MCF 10A (cell line): ENCODE data around the gene HSD3B2. TPM values are rescaled to one million over a fixed set of nuclear protein-coding genes. Genes with fewer than 3 reads are reported as not detected.

Experiments used
- BruUV-seq: library from RNA; stranded (reverse); fragments of 400-500 nt; replicated peaks from 2 replicates; lab custom pipeline; 2021; lab: Mats Ljungman, UMichigan
- CTCF ChIA-PET: fragments of 300-600 bp; sonication (Branson Sonifier 250); formaldehyde crosslinking; extraction: SDS; loops from one replicate; lab custom pipeline; 2021; ENCODE audit warnings: antibody characterized with exemption, inconsistent platforms; lab: Yijun Ruan, JAX
- POLR2A ChIA-PET: fragments of 300-600, 350-650 bp; sonication (Branson Sonifier 250); formaldehyde crosslinking; extraction: SDS; loops from one replicate; lab custom pipeline; 2020; ENCODE audit warnings: antibody characterized with exemption, inconsistent platforms; lab: Yijun Ruan, JAX
- DNase-seq: peaks from one replicate; pipeline ENCODE4 v3.0.0-alpha.2; 2018; ENCODE audit not compliant: unreplicated experiment
- H3K27ac Mint-ChIP-seq: one replicate; pipeline ENCODE4 v1.8.0; 2022; ENCODE audit warnings: mild to moderate bottlenecking, low read depth, mixed read lengths; ENCODE audit not compliant: unreplicated experiment
- H3K27me3 Mint-ChIP-seq: one replicate; pipeline ENCODE4 v1.8.0; 2022; ENCODE audit warnings: mixed read lengths; ENCODE audit not compliant: insufficient read depth, unreplicated experiment
- H3K36me3 Mint-ChIP-seq: one replicate; pipeline ENCODE4 v1.8.0; 2022; ENCODE audit warnings: mild to moderate bottlenecking, moderate library complexity, mixed read lengths; ENCODE audit not compliant: insufficient read depth, unreplicated experiment
- H3K4me1 Mint-ChIP-seq: one replicate; pipeline ENCODE4 v1.8.0; 2022; ENCODE audit warnings: mixed read lengths; ENCODE audit not compliant: insufficient read depth, unreplicated experiment
- H3K4me3 Mint-ChIP-seq: one replicate; pipeline ENCODE4 v1.8.0; 2022; ENCODE audit warnings: mild to moderate bottlenecking, moderate library complexity, mixed read lengths; ENCODE audit not compliant: unreplicated experiment
- H3K9me3 Mint-ChIP-seq: one replicate; pipeline ENCODE4 v1.8.0; 2022; ENCODE audit warnings: mixed read lengths; ENCODE audit not compliant: unreplicated experiment
- CTCF ChIP-seq: fragments of 200-600 bp; IDR thresholded peaks from one replicate; pipeline ENCODE4 v1.8.0; 2022; ENCODE audit warnings: antibody characterized with exemption, mild to moderate bottlenecking; ENCODE audit not compliant: unreplicated experiment
- intact Hi-C: fragments of 100-400 bp; cut with micrococcal nuclease; formaldehyde crosslinking; loops from 2 replicates; pipeline ENCODE4 v1.14.1; 2022
- total RNA-seq: library from RNA; stranded (reverse); gene quantifications from 2 replicates; pipeline ENCODE4 v1.2.3, GENCODE V29; 2022

HSD3B2 gene
- total RNA-seq, 1 experiment from 2014 or later, result not detected

GRCh38 chr1:119385650-119386049 lies 29.3 kb upstream of the HSD3B2 start:
- no peak overlapping the region for H3K27ac Mint-ChIP-seq
- no TSS peak for BruUV-seq

GRCh38 chr1:119387858-119388257 lies 27.1 kb upstream of the HSD3B2 start:
- no TSS peak for BruUV-seq
- ChIA-PET POLR2A (no interaction called here), CTCF (interaction anchor here (0.7 kb wide), 1 partner anchor 58 kb away, joined by 4 read pairs; no protein-coding TSS in a partner anchor)
- no peak for DNase-seq
- Mint-ChIP-seq H3K4me1 (peaks cover 5% of the 10 kb centered on the region), H3K36me3 (no peaks in the 10 kb centered on the region), H3K9me3 (no peaks in the 10 kb centered on the region), H3K4me3 (no peak overlapping the region), H3K27ac (no peak overlapping the region), H3K27me3 (no peaks in the 10 kb centered on the region)
- no peak for TF ChIP-seq CTCF
- intact Hi-C loops, result no loop called here

More at GRCh38 chr1:119385650-119386049, 29.3 kb upstream of the HSD3B2 start:
- Mint-ChIP-seq H3K4me1 (no peaks in the 10 kb centered on the region), H3K36me3 (no peaks in the 10 kb centered on the region), H3K27me3 (no peaks in the 10 kb centered on the region), H3K9me3 (no peaks in the 10 kb centered on the region), H3K4me3 (no peak overlapping the region)
- no peak for DNase-seq
- intact Hi-C loops, result no loop called here
- ChIA-PET POLR2A (no interaction called here), CTCF (interaction anchor here (0.7 to 1.4 kb wide), 2 partner anchors 19 to 1328 kb away, joined by 3 to 5 read pairs; no protein-coding TSS in a partner anchor)
- no peak for TF ChIP-seq CTCF

- DNase-seq, result no peak
- H3K36me3 Mint-ChIP-seq, result no peaks in the 10 kb centered on the region
- CTCF ChIA-PET, result no interaction called here
- H3K27me3 Mint-ChIP-seq, result no peaks in the 10 kb centered on the region
- no peak overlapping the region for H3K27ac Mint-ChIP-seq
- no peak overlapping the region for H3K4me3 Mint-ChIP-seq
- intact Hi-C loops, result no loop called here
- no peaks in the 10 kb centered on the region for H3K9me3 Mint-ChIP-seq
- POLR2A ChIA-PET, result no interaction called here
- no TSS peak for BruUV-seq
- H3K4me1 Mint-ChIP-seq, result peaks cover 5% of the 10 kb centered on the region
- no peak for TF ChIP-seq CTCF
These were observed 26.5 kb upstream of the HSD3B2 start for GRCh38 chr1:119388450-119388849.

GRCh38 chr1:119390526-119390925 lies 24.4 kb upstream of the HSD3B2 start:
- no peak for TF ChIP-seq CTCF
- Mint-ChIP-seq H3K4me1 (peaks cover 5% of the 10 kb centered on the region), H3K27ac (no peak overlapping the region), H3K4me3 (no peak overlapping the region), H3K36me3 (no peaks in the 10 kb centered on the region), H3K27me3 (no peaks in the 10 kb centered on the region), H3K9me3 (no peaks in the 10 kb centered on the region)
- ChIA-PET CTCF (interaction anchor here (1.1 kb wide), 1 partner anchor 15 kb away, joined by 3 read pairs; no protein-coding TSS in a partner anchor), POLR2A (interaction anchor here (0.7 kb wide), 1 partner anchor 85 kb away, joined by 3 read pairs; no protein-coding TSS in a partner anchor)
- no peak for DNase-seq
- BruUV-seq, result no TSS peak
- intact Hi-C loops, result no loop called here
